Stimulated activated CD8-positive, alpha-beta memory T cell treated with anti-CD3 and anti-CD28 coated beads, Interleukin-4, amount 100 ng/mL, for 1 hour (primary cell): Measurements from ENCODE around the gene INPP5D.
"Not testable (repeated sequence)": the region's sequence is repeated elsewhere in the genome, so short reads cannot be mapped to it uniquely, and the experiment has no call there.

Experiments
- DNase-seq, 2 donors: peaks; one replicate each; pipeline ENCODE4 v3.0.0-alpha.2; 2020; ENCODE audit warnings: low read depth in 2 of 2, low spot score in 1 of 2

Gene INPP5D

DNA sequence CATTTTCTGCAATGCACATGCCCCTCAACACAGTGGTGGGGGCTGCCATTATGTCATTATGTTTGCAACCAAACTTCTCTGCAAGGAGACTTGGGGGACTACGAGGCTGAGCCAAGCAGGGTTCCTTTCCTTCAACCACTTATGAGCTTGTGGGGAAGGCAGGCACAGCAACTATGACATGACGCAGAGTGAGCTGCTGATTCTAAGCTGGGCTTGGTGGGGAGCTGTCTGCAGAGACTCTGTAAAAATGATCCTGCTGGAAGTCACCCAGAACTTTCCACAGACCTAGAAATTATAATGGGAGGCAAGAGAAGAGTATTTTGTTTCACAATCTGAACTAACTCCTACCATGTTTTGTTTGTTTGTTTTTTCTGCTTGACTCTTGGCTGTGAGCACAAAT is 55.6 kb downstream of the INPP5D start:
- DNase-seq = no peak

DNA sequence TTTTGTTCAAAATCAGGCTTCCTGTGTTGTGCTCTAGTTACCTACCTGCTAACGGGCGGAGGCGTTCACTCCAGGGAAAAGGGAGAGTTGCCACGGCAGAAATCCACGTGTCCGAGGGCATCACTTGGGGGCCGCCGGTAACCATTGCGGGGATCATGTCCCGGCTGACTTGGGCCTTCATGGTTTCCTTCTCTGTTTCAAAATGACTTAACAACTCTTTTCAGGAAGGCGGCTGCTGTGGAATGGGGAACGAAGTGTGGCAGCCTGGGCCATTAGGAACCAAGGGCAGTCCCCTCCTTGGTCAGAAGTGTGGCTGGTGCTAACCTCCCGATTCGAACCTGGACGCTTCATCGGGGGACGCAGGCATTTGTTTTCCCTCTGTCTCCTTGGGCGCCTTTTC is 56.8 kb downstream of the INPP5D start:
- no peak for DNase-seq

DNA sequence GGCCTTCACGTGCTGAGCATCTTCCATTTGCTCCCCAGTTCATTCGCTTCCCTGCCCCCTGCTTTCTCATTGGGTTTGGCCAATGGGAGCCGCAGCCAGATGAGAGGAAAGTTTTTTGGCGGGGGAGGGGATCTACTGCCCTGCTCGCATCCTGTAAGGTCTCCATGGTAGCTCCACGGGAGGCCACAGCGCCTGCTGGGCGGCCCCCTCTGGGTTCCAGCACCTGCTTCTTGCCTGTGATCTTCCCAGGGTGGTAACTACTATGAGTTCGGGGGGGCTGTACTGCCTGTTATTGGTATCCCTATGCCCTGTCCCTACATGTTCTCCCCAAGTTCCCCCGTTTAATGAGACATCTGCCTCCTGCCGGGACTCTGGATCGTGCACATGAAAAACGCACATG is 57.2 kb downstream of the INPP5D start:
- no peak for DNase-seq

DNA sequence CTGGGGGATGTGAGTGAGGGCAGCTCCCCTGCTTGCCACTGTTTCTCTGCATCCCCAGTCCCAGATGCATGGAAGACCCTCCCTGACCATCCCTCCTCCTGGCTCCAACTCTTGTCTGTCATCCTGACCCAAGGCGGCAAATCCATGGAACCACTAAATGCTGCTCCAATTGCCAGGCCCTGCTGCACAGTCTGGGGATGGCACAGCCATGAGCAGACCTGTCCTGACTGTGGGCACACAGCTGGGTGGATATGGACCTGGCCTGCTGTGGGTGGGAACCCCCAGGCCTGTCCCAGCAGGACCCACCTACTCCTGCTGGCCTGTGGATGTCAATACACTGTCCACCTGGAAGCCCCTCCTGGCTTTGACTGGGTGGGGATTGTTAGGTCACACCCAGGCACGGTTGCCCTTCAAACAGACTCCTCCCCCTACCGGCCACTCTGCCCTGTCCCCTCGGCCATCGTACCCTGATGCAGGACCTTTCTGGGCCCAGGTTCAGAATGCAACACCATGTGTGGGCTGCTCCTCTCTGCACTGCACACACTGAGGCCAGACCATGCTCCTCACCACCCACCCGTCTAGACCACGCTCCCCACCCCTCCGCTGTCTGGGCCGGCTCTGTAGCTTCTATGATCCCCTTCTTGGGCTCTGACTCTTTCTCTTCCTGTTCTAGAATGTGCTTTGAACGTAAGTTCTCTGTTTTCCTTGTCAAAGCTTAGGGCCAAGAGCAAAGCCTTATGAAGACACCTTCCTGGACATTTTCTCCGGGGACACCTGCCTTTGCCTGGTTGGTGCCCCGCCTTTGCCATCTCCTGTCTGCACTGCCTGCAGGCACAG is 57.9 kb downstream of the INPP5D start:
- no peak for DNase-seq

DNA sequence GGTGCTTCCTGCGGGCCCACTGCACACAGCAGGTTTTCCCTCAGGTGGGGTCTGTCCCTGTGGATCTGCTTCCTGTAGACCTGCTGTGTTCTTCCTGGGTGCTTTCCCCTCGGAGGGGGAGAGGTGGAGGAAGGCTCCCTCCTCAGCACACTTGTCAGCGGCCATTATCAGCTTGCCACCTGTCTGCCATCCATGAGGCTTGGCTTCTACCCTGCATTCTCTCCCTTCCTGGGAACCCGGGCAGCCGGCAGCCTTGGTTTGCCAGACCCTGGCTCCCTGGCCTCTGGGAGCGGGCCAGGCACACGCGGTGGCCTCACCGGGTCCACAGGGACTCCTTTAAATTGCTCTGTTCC is 58.5 kb downstream of the INPP5D start:
- DNase-seq = no peak

DNA sequence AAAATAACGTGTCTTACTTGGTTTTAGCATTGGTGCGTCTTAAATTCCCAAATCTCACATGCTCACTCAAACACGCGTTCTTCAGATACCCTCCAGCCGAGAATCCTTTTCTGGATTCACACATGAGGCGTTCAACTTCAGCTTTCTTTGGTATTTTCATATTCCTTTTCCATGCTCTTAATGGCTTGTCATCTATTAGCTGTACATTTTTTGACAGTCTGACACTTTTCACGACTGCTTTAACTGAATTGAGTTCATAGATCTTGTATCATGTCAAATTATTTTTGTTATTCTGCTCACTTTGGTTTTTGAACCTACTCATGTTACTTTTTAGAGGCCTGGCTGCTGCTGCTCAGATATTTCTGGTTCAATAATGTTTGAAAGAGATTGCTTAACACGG is 59.0 kb downstream of the INPP5D start:
- DNase-seq = no peak

DNA sequence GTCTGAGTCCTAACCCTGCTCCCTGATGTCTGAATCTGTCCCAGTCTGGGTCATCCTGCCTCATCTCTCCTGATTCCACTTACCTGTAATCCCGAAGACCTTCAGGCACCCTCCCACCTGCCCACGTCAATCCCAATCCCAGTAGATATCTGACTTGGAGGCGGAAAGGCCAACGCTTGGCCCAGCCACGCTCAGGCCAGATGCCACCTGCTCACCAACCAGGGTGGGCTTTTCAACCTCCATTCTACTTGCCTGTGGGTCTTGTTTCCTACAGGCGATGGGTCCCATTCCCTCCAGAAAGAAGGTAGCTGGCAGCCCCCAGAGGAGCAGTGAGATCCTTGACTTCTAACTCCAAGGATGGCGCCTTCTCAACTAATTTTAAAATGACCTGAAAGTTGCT is 59.7 kb downstream of the INPP5D start:
- no peak for DNase-seq

DNA sequence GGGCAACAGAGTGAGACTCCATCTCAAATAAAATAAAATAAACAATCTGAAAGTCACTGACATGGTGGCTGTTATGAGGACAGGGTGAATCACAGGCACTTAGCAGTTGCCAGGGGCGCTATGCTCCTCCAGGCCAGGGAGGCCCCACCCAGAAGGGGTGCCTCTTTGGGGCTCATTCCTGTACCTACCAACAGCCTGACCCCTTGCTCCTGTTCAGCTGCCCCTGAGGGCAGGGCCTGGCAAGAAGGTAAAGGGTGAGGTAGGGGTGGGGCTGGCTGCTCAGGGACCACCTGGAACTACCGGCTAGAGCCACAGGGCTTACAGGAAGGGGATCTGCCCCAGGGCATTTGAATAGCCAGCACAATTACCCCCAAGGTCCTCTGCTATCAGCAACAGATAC is 60.3 kb downstream of the INPP5D start:
- DNase-seq = no peak

DNA sequence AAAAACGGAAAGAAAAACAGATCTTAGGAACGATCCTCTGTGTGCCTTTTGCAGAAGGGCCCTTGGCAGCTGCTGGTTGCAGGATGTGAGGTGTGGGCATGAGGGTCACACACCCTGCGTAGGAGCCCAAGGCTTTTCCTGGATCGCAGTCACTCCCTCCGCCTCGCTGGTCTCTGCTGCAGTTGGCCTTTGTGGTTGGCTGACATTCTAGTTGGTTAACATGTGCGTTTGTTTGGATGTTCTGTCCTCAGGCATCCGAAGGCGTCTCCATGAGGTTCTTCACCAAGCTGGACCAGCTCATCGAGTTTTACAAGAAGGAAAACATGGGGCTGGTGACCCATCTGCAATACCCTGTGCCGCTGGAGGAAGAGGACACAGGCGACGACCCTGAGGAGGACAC is 61.7 kb downstream of the INPP5D start:
- DNase-seq = no peak

DNA sequence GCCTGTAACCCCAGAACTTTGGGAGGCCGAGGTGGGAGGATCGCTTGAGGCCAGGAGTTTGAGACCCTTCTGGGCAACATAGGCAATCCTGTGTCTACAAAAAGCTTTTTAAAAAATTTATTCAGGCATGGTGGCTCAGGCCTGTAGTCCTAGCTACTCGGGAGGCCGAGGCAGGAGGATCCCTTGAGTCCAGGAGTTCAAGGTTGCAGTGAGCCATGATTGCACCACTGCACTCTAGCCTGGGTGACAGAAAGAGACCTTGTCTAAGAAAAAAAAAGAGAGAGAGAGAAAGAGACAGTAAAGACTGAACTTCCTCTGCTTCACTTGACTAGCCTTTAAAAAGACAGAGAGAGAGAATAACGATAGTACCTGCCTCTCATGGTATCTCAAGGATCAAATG is 62.4 kb downstream of the INPP5D start:
- DNase-seq = no peak

DNA sequence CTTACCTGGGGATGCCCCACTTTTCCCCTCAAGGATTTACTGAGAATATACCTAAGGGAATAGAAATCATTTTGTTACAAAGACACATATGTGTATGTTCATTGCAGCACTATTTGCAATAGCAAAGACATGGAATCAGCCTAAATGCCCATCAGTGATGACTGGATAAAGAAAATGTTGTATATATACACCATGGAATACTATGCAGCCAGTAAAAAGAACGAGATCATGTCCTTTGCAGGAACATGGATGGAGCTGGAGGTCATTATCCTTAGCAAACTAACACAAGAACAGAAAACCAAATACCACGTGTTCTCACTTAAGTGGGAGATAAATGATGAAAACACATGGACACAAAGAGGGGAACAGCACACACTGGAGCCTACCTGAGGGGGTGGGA is 63.4 kb downstream of the INPP5D start:
- DNase-seq = not testable (repeated sequence)

DNA sequence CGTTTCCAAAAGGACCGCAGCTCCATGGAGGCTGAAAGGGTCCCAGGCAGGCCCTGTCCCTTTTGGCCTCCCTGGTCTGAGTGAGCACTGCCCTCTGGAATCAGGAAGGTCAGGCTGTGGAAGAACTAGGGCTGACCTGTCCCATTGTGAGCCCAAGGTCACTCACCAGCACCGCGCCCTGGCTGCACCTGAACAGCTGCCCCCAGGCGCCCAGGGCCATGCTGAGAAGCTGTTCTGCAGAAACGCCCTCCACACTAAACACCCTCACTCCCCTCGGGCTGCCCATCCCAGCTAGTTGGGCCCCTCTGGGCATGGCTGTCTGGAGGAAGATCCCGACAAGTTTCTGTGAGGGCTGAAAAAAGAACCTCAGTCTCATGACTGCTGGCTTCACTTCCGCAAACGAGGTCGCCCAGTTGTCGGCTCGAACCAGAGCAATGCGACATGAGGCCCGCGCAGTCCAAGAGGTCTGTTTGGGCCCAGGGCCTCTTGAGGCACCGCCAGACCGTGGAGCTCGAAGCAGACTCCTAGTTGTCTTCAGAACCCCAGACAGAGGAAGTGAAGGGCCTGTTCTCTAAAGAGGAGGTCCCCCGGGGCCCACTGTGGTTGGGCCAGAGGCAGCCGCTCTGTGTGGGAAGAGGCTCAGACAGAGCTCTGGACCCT is 64.4 kb downstream of the INPP5D start:
- DNase-seq = no peak

DNA sequence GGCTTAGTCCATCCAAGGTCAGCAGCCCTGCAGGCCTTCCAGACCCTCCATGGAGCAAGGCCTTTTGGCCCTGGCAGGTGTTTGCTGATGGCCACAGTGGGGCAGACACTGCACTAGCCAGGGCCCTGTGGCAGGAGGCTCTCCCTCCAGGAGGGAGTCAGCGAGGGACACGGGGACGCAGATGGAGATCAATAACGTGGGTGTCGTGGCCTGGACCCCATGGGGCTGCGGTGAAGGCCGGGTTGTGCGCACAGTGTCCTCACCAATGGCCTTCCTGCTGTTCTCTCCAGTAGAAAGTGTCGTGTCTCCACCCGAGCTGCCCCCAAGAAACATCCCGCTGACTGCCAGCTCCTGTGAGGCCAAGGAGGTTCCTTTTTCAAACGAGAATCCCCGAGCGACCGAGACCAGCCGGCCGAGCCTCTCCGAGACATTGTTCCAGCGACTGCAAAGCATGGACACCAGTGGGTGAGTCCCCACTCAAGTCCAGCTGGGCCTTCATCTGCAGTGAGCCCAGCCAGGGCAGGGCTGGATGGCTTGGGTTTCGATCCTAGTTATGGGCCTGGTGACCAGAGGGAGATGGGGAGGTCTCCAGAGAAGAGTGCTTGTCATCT is 65.4 kb downstream of the INPP5D start:
- DNase-seq = no peak

DNA sequence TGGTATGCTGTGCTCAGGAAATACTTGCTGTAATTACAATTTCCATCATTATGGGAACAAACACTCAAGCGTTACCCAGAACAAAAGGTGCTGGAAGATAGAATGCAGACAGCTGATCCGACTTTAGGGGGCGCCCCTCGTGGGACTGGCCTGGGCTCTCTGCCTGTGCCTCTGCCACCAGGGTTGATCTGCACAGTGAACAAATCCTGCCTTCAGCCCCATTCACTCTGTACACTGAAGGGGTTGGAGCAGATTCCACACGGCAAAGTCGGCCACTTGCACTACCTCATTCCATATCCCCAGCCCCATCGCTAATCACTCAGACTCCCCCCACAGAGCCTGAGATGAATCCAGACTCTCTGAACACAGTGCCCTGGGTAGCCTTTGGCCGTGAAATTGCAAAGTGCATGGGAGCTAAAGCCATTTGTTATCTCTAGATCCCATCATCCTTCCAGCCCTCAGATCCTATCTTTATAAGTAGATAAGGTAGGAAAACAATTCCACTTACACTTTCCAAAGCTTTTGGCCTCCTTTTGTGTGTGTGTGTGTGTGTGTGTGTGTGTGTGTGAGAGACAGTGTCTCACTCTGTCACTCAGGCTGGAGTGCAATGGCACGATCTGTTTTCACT is 69.3 kb downstream of the INPP5D start:
- DNase-seq = no peak

DNA sequence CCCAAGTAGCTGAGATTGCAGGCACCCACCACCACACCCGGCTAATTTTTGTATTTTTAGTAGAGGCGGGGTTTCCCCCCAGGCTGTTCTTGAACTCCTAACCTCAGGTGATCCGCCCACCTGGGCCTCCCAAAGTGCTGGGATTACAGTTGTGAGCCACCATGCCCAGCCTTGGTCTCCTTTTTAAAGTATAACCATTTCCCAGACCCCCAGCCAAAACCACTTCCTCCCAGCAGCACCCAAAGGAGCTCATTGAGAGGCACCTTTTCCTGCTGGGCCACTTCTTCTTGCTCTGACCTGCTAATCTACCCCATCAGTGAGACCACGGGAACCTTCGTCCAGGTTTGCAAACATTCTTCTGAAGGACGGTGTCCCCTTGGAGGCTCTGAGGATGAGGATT is 69.9 kb downstream of the INPP5D start:
- DNase-seq = no peak

DNA sequence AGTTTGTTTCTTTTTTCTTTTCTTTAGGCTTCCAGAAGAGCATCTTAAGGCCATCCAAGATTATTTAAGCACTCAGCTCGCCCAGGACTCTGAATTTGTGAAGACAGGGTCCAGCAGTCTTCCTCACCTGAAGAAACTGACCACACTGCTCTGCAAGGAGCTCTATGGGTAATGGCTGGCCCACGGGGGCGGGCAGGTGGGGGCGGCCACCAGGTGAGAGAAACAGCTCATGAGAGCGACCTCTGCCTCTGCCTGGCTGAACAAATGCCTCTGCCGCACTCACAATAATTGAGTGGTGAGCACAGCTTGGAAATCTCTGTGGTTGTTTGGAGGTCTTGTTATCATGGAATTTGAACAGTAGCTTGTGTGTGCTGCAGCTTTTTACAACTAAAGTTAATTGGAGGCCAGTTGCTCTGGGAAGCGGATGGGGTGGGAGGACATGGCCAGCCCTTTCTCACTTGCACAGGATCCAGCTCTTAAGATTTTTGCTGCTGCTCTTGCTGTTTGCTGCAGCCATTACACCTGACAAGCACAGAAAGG is 70.4 kb downstream of the INPP5D start:
- DNase-seq = no peak

DNA sequence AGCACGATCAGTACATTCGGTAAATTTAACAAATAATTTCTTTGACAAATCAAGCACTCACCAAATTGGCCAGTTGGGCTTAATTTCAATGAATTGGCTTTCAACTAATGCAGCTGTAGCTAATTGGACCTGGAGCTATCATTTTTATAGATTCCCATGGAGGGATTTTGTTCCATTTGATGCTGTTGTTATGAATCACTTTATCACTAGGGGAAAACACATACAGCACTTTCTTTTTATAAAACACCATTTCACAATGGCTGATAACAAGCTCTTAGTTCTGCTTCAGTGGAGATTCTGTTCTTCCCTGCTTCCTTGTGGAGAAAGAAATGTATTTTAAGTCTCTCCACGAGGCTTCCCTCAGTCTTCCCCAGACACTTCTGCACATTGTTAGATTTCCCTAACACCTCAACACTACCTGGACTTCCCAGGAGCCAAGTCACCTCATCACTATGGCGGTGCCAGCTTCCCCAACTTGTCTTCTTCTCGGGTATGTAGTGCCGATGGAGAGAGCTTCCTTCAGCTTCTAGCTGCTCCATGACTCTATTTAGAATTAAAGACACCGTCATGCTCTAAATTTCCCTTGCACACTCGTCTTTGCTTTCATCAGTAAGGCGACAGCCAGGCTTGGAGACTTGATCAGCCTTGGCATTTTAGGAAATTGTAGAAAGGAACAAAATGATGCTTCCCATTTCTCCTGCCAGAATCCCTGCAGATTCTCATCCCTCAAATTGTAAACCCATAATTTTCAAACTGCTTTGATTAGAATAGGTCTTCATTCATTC is 72.0 kb downstream of the INPP5D start:
- no peak for DNase-seq

DNA sequence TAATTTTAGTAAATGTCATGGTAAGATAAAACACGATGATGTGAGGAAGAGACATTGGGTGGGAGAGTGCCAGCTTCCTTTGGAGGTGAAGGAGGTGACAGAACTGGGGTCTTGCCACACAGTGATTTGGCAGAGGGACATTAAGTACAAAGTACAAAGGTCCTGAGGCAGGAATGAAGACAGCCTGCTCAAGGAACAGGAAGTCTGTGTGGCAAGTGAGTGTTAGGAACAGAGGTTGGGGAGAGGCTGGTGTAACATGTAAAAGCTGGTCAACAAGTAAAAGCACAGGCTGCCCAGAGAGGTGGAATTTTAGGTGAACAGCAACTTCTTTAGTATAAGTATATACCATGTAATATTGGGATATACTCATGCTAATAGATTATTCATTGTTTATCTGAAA is 73.1 kb downstream of the INPP5D start:
- DNase-seq = no peak

DNA sequence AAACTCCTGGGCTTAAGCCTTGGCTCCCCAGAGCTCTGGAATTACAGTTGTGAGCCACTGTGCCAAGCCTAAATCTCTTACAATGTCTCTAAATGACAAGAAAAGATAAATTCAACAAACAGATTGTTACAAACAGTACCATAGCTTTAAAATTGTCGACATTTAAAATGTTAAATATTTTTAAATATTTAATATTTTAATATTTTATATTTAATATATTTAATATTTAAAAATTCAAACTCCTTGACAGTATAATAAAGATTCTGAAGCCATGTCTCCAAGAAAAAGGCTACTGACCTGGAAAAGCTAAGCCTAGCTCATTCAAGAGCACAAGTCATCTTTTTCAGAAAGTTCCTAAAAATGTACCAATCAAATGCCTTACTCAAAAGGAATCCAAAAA is 75.3 kb downstream of the INPP5D start:
- DNase-seq = no peak

DNA sequence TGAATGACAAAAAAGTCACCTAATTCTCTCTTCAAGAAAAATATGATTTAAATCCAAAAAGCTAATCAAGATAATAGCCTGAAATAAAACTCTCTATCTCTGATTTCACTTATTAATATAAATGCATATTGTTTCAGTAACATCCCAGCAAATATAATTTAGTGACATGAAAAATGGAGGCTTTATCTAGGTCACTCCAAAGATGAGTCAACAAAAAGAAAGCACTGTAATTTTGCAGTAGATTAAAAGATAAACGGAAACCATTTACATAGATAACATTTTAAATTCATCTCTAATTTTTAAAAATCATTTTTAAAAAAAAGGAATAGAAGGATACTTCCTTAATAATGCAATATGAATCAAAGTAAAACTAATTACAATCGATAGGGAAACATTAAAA is 76.9 kb downstream of the INPP5D start:
- DNase-seq = no peak

DNA sequence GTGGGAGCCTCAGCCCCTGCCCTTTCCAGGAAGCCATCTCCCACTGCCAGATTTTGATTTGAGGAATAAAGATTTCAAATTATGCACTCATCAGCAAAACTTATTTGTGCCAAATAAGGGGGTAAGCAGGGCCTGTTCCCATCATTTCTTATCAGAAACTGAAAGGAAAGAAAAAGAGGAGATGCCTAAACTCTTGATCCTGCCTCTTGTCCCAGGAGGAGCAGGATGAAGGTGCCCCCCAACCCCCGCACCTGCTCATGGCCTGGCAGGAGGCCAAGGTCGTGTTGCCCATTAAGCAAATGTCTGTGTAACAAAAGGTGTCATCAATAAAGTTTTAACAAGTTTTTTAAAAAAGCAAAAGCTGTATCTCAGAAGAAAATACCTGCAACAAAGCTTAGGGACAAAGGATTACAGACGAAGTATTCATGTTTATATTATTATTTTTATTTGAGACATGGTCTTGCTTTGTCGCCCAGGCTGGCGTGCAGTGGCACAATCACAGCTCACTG is 80.0 kb downstream of the INPP5D start:
- DNase-seq = no peak
